HG03039 (cell line): ENCODE data around the gene RNF152.

Experiments
- ATAC-seq: cut with Tn5 transposase; IDR thresholded peaks from one replicate; pipeline ENCODE4 v1.9.1; 2021; ENCODE audit warnings: mild to moderate bottlenecking, moderate library complexity; ENCODE audit not compliant: unreplicated experiment

RNF152 gene

DNA sequence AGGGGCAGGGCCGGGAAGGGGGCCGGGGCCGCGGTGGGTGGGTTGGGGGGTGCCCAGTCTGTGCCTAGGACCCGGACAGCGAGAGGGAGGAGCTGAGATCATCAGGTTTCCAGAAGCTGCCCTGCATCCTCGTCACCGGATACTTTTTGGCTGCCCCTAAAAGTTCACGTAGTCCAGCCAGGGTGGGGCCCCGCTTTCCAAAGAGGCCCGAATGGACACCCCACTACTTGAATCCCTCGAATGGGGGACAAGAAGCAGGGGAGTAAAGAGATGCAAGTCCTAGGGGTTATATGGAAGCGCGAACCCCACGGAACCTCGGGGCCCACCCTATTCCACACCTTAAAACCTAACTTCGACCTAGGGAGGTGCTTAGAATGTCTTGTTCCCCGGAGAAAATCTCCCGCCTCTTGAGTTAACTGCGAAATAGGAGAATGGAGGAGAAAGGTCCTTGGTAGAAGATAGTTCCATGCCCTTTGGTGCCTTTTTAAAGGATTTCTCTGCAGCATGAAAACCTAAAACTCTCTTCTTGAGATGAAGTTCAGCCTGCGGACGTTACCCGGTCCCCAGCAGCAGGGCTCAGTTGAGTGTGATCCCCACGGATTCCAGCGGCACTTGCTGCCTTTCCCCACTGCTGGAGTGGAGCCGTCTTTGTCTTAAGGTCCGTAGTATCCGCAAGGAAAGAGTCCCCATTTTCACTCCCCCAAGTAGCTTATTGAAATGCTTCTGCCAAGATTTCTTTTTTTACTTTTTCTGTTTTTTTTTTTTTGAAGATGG is 2.1 kb upstream of the RNF152 start:
- ATAC-seq = no peak

DNA sequence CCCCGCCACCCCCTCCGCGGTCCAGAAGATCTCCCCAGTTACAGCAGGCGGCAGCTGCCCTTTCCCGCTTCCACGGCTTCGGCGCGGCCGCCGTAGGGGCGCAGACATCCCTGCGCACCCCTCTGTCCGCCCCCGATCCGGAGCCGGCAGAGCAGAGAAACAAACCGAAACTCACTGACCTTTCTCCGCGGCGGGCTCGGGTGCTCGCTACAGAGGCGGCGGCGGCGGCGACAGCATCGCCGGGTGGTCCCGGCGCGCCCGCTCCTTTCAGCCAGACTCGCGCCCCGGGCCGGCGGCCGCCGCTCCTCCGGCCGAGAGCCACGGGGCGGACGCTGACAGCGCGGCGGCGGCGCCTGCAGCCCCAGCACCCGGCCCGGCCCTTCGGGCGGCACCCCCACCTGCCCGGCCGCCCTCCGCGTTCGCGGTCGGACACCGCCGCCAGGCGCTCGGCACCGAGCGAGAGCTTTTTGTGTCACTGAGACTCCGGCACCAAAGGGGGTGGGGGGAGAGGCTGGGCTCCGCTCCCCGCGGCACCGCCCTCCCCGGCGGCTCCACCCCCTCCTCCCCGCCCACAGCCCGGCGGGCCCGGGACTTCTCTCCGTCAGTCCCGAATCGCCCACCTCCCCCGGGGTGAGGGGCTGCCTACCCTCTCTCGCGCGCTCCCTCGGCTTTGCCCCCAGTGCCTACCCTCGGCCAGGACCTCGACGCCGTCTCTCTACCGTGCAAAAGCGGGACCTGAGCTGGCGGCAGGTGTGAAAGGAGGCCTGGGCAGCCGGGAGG is 1.4 kb upstream of the RNF152 start:
- peak; percentile 63 for ATAC-seq

DNA sequence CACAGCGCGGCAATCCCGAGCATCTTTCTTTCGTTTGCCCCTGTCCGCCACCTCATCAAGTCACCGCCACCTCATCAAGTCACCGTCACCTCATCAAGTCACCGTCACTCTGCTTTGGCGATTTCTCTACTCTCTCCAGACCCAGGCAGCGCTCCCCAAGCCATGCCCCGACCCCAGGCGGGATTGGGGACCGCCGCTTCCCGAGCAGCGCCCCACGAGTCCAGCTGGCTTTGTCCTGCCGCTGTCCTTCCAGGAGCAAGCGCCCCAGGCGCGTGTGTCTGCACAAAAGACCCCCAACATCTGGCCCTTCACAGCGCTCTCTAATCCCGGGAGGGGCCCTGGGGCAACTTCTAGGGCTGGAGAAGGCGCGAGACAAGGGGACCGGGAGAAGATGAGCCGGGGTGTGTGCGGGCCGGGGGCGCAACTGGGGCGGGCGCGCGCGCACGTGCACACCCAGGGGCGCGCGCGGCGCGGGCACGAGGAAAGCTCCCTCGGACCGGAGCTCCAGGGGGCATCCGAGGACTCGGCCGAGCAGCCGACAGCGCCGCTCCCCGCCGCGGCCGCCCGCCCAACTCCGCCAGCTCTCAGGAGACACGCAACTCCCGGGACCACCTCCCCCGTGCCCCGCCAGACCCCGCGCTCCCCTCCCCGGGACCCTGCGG is 633 bp upstream of the RNF152 start:
- ATAC-seq = peak; percentile 10

DNA sequence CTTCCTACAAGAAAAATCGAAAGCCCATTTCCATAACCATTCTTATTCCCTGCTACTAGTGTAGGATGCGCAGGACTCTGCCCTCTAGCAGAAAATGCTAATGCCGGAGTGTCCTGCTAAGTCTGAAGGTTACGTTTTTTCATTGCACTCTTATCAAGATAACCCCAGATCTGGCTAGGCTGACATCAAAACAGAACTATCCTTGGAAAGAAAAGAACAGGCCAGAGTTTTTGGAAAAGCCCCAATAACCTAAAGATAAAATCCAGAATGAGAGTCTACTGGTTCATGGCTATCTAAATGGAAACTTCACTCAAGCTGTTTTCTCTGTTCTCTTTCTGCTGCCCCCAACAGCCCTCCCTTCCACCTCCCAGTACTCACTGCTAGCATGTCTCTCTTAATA is 913 bp downstream of the RNF152 start:
- ATAC-seq = no peak

DNA sequence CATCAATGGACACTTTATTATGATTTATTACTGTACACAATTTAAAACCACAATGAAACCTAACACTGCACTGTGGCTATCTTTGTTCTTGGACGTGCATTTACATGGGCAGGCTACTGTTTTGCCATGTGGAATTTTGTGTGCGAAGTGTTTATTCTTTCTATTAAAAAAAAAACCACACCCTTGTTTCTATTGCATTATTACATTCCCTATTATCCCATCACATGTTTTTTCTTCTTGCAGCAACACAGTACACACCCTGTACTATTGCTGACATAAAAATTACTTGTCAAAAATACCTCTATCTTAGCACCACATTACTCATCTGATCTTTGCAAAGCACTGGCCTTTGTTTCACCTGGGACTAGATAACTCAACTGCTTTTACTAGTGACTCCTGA is 1.5 kb downstream of the RNF152 start:
- ATAC-seq = no peak

DNA sequence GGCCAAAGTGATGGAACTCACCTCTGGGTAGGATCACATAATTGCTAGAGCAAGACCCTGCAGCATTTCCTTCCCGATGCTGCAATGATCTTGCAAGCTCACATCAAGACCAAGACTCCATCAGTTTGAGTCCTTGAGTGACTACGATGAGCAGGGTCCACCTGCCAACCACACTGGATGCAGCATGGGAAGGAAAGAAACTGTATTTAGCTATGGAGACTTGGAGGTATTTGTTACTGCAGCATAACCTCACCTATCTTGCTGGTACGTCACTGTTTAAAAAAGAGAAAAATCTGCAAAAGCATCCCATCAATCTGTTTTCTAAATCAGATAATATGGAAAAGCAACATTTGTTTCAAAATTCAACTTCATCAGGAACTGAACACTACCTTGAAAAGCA is 2.5 kb downstream of the RNF152 start:
- no peak for ATAC-seq

DNA sequence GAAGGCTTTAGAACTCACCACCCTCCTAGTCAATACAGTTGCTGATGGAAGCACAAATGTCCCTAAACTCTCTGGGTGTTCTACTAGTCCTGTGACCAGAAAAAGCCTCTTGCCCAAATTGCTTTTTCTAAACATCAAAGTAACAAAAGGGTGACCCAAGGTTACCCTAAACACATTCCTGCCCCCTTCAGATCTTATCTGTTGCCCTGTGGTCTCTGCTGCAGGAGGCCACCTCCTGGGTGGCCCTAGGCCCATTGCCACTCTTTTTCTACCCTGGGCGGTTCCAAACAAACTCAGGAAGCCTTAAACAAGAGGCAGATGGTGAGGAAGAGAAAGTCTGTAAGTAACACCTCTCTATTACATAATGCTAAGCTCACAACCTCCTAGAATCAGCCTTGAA is 3.3 kb downstream of the RNF152 start:
- no peak for ATAC-seq

DNA sequence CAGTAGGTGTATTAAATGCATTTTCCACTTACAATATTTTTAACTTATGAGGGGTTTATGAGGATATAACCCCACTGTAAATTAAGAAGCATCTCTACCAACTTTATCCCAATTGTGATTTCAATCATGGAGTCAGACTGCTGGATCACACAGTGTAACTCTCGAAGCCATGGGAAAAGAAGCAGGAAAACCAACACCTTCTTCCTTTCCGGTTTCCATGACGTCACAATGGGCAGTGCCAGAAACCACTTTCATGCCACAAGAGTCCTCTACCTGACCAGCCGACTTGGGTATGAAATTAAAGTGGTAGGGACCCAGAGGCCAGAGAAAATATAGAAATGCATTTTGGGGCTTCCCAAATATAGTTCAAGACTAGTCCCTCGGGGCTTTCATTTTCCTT is 4.2 kb downstream of the RNF152 start:
- ATAC-seq = no peak

DNA sequence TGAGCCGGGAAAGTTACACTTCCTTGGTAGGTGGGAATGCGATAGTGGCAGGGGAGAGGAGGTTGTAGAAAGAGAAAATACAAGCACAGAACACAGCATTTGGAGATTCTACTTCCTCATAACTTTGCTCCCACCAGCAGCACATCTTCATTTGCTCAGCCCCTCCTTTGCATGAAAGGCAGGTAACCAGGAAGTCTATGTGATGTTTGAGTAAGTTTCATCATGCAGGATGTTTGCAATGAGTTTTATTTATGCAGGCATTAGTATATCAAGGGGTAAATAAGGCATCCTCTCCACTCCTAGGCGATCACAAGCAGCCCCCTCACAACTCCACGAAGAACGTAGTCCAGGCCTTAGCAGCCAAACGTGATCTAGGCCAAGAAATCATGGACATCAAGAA is 5.0 kb downstream of the RNF152 start:
- no peak for ATAC-seq

DNA sequence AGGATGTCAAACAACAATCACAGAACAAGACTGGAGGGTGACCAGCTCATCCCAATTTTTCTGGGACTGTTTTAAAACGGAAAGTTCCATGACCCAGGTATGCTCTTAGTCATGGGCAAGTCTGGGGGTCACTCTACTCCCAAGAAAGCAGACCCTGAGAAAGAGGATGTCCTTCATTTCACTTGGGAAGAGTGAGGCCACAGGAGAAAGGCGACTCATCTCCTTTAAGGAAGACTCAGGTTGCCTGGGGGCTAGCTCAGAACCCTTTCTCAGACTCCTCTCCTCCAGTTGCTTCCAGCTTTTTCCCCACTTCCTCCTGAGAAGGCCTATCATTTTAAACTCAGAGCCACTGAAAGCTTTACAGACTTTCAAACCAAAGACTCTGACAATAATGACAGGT is 9.3 kb downstream of the RNF152 start:
- no peak for ATAC-seq

DNA sequence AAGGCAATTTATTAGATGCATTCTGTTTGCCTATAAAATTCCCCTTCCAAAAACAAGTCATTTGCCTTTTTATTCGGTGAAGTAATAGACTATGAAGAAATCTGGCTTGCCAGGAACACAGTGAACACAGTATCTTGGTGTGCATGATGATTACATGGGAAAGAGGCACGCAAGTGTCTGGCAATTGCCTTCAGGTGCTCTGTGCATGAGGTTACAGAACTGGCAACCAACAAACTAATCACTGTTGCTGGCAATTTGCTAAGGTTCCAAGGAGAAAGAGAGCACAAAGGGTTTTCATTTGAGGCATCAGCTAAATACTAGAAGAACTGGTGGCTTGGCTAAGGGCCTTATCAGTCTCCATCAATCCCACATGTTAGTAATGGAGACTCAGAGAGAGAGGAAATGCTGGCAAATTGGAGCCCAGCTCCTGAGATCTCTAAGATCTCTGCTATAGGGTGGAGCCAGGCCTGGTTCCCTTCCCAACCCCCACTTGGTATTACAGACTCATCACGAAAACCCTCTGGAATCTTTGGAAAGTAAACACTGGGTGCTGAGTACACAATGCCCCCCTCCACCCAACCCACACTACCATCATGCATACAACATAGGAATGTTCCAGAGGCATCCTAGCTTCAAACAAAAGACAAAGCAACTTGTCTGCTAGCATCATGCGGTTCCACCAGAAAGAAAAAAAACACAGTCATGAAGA is 10.4 kb downstream of the RNF152 start:
- ATAC-seq = no peak

DNA sequence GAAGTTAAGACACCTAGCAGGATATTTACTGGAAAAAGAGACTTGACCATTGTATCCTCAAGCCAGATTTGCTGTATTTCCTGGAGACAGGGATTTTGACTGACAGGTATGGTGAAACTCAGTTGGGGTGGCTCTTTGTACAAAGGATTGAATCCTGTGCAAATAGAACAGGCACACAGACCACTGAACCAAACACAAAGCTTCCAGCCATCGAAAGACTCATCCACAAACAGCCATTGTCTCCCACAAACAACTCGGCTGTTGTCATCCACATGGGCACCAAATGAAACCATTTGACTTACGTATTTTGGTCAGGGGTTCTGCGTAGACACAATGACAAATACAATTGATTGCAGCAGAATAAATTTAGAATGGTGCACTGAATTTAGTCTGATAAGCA is 15.9 kb downstream of the RNF152 start:
- no peak for ATAC-seq

DNA sequence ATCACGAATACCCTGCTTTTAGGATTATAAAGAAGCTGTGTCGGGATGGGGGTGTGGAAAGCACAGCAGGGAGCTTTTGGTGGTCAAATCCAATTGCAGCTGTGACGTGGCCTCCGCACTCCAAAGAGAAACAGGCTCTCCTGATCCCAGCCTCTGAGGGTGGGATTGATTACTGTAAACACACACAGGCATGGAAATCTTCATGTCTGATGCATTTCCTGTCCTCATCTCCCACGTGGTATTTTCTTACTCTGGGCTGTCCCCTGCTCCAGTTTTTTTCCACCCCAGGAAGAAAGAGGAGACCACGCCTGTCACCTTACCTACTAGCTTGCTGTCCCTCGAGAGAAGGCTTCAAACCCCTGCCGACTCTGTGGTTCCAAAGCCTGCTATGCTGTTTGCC is 22.7 kb downstream of the RNF152 start:
- ATAC-seq = no peak

DNA sequence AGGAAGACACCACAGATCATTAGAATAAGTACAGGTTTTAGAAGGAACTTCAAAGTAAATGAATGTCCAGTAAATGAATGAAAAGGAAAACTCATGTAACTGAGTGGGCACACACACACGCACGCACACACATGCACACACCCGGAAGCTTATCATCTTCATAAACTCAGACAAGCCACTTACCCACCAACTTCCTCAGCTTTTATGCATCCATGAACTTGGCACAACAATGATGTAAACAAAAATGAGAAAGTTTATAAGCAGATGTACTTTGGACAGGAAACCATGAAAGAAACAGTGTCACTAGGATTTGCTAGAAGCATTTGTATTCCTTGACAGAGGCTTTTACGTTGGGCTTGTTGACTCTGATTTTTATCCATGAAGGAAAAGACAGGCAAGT is 23.2 kb downstream of the RNF152 start:
- no peak for ATAC-seq

DNA sequence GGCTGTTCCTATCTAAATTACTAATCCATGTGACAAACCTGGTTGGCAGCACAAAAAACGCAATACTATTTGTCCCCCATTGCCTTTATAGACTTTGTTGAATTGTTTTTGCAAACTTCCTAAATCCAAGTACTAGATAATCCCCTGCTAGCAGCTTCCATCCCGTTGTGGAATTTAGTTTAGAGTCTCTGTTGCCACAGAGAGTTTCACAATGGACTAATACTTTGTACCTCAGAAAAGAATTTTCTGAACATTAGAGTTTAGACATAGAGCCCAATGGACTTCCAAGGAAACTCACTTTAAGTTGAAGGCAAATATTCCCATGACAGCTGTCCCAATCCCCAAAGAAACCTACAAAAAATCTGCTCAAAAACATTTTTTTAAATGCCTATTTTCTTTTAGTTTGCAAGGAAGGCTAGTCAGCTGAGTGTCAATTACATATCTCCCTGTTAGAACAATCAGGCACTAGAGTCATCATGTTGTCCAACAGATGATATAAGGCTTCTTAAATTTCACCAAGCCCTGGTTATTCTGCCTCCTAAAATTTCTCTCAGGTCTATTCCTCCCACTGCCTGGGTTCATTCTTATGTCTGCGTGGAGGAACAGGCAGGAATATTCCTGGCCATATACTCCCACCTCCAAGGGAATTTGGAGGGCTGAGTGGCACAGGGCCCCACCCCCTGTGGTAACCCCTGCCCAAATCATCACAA is 27.2 kb downstream of the RNF152 start:
- no peak for ATAC-seq

DNA sequence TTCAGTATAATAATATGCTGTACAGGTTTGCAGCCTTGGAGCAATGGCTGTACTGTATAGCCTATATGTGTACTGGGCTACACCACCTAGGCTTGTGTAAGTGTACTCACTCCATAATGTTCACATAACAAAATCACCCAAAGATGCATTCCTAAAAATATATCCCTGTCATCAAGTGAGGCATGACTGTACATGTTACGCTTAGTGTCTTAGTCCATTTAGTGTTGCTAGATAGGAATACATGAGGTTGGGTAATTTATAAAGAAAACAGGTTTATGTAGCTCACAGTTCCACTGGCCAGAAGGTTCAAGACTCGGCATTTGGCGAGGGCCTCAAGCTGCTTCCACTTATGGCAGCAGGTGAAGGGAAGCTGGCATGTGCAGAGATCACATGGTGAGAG is 31.4 kb downstream of the RNF152 start:
- no peak for ATAC-seq

DNA sequence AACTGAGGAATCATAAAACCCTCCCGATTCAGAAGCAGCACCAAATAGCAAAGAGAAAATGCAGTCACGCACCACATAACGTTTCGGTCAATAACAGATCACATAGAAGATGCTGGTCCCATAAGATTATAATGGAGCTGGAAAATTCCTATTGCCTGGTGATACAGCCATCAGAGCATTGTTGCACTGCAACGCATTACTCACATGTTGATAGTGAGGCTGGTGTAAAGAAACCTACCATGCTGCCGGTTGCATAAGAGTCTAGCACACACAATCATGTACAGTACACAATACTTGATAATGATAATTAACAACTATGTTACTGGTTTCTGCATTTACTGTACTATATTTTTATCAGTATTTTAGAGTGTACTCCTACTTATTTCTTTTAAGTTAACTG is 32.5 kb downstream of the RNF152 start:
- ATAC-seq = no peak

DNA sequence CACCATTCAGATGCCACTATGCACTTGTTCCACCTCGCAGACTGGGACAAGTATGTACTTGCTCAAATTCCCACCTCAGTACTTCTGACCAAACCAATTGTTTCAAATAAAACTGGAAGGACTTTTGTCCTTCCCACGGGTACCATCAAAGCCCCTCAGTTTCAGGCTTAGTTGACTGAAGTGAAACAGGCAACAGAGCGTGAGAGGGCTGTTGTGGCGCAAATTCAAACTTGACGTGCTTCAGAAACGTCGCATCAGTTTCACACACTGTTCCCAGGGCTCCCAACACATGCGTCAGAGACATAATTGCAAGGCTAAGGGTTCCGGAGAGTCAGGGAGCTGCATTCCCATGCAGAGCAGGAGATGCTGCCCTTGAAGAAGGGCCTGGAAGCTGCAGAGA is 33.7 kb downstream of the RNF152 start:
- no peak for ATAC-seq

DNA sequence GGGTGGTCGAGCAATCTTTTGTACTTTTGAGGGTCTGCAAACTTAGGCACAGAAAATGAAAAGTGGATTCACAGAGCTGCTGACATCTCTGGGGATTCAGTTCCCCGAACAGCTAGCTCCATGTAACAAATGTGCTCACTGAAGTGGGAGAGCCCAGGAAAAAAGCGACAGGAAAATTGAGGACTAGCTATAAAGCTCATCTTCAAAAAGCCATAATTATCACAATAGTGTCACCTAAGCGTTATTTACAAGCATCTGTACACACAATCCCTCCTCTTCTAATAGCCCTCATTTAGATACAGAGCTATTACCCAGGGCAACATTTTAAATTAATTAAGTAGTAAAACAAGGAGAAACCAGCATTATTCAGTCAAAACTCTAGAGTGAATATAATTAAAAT is 36.1 kb downstream of the RNF152 start:
- no peak for ATAC-seq

DNA sequence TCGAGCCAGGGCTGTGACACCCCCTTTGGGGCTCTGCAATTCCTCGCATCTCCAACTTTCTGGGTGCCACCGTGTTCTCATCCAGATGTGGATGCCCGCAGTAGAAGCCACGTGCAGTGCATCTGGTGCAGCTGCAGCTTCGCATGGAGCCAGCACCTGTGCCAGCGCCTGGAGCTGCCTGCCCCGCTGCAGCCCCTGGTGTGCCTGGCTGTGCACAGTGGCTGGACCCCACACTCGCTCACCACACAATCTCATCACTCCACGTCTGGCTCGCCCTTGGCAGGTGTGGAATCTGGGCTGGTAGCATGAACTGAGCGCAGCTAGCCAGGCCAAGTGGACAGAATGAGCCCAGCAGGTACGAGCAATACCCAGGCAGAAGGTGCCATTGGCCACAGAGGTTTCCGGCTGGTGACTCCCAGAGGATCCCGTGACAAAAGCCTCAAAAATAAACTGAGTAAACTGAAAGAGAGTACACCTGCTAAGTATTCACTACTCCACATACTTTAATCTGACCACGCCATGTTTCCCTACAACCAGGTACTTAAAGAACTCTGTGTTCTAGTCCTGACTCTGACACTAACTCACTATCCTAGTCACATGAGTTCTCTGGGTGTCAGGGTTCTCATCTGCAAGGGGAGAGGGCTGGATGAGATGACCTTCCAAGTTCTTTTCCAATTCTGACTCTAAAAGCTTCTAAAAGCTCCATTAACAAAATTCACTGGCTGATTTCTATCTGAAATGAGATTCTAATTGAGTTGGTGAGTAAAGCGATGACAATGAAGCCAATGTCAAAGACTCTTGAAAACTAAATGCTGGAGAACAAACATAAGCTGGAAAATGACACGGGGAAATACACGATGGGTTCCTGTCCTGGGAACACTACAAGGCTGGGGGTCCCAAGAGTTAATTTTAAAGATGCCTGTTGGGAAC is 37.1 kb downstream of the RNF152 start:
- ATAC-seq = no peak
